ENCODE data around the gene NUDCD2.
"Not testable (repeated sequence)": the region's sequence is repeated elsewhere in the genome, so short reads cannot be mapped to it uniquely, and the experiment has no call there.

The NUDCD2 gene

DNA sequence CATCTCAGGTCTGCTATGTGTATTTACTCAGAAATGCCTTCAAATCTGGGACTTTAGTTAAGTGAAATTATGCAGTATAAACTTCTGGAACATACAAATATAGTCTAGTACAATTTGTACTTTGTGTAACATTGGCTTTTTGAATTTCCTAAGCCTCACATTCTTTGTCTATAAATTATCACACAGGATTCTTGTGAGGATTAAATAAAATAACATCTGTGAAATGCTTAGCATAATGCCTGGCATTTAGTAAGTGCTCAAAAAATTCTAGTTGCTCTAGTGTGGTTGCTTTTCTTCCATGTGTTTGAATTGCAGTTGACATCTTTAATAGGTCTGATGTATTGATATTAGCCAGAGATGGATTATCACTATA, 3.1 kb upstream of the NUDCD2 start:
- DNase-seq: no peak

DNA sequence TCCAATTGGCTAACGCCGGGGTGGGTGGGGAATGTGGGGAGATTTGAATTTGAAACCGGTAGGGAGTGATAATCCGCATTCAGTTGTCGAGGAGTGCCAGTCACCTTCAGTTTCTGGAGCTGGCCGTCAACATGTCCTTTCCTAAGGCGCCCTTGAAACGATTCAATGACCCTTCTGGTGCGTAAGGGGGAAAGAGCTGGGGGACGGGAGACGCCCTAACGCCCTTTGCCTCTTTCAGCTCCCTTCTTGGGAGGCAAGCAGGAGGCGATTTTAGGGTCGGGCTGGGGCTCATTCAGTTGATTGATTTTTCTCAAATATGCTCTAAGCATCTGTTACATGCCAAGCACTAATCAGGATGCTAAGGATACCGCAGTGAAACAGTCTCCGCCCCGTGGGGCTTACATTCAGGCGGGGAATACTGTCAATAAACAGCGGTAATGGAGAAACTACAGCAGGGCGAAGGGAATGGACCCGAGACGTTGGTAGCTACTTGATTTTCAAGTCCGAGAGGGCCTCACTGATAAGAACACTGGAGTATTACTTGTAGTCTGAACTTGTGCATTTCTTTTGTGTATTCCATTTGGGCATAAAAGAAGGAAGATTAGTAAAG, 765 bp upstream of the NUDCD2 start, which contains the start of gene HMMR:
HMMR (plus strand) TSS at position 71 of the 610 bp plus-strand sequence; CDS start at position 132, 61 bp downstream.
- DNase-seq: no peak

DNA sequence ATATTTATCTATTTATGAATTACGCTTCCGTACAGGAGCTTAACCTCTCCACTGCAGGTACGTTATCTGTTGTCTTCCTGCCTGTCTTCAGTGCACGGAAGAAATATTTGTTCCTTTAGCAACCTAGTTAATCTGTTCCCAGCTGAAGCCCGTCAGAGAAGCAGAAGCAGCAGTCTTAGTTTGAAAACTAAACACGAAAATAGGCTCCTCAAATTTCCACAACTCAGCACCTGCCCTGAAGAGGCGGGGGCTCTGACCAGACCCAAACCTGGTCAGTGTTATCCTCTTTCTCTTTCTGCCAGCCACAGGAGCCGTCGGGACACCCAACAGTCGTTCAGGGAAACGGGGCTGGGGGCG, 462 bp downstream of the NUDCD2 start:
- no peak for DNase-seq

DNA sequence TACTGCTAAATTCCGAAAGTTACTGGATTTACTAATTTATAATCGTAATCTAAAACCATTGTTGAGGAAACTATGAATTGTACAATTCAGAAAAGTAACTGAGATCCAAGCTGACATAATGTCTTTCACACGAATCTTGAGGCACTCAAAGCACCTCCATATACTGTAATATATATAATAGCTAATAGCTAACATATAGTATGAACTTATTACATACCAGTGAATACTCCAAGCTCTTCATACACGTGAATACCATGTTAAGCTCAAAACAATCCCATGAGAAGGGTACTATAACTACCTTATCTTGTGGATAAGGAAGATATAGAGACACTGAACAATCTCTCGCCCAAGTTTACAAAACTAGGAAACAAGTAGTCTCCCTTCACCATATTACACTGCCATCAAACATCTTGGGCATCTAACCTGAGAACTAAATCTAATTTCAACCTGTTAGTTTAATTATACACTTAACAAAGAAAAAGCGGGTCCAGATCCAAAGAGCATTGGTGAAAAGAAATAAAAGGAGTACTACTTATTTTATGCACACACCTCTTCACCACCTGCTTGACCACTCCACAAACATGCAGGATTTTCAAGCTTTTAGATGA, 1.0 kb downstream of the NUDCD2 start:
- no peak for DNase-seq

DNA sequence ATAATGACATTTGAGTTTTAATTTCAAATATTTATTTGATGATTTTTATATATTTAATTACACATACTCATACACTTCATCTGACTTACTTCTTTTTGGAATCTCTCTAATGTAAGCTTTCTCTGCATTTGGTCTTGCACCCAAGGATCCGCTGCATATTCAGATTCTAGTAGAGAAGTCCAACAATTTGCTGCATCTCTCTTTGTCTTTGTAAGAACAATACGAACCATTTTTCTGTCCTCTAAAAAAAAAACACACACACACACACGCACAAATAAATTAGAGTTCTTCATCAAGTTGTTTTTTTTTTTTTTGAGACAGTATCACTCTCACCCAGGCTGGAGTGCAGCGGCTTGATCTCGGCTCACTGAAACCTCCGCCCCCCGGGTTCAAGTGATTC, 3.1 kb downstream of the NUDCD2 start:
- no peak for DNase-seq

DNA sequence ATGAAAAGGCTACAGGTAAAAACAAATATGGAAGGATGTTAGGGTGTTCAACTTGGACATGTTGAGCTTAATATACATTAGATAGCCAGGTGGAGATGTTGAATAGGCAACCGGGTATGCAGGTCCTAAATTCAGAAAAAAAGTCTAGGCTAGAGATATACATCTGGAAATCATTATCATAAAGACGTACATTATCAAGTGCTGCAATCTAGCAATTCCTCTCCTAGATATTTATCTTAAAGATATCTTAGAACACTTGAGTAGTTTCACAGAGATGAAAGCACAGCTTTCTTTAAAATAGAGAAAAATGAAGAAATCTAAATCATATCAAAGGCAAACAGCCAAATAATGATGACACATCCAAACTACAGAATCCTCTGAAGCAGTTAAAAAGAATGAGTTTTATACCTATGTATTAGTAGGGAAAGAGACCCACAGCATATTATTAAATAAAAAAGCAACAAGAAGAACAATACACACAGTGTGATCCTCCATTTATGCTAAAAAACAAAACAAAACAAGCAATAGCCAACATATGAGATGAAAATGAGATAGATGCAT, 3.8 kb downstream of the NUDCD2 start:
- DNase-seq: no peak

DNA sequence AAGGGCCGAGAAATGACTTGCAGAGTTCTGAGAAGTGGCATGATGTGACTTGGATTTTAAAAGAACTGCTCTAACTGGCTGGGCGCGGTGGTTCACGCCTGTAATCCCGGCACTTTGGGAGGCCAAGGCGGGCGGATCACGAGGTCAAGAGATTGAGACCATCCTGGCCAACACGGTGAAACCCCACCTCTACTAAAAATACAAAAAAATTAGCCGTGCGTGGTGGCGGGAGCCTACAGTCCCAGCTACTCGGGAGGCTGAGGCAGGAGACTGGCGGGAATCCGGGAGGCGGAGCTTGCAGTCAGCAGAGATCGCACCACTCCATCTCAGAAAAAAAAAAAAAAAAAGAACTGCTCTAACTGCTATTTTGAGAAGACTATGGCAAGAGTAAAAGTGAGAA, 4.5 kb downstream of the NUDCD2 start:
- DNase-seq: not testable (repeated sequence)

DNA sequence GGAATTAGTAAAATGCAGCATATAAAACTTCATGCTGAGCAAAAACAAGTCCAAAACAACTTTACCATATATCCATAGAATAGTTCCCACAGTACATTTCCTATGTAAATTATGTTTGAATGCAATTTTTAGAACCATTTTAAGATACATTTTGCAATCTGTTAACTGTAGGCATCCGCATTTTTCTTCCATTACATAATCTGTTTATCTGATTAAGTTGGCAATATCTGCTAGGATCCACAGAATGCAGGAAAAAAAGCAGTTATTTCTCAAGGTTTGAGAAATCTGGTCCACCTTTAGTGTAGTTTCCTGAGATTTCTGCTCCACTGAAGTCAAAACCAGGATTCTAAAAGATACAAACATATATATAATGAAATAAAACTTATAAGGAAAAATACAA, 6.2 kb downstream of the NUDCD2 start:
- no peak for DNase-seq

DNA sequence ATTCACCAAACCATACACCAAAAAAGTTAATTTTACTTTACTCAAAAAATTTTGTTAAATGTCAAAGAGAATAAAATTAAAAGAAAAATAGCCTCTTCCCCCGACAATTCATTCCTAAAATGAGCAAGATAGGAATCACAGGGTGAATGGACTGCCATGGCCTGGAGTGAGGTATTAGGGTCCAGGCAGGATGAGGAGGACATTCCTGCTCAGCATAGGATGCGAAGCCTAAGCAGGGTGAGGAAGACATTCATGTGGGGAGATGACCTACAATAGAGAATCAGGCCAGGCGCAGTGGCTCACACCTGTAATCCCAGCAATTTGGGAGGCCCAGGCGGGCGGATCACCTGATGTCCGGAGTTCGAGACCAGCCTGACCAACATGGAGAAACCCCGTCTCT, 8.4 kb downstream of the NUDCD2 start:
- DNase-seq: no peak

DNA sequence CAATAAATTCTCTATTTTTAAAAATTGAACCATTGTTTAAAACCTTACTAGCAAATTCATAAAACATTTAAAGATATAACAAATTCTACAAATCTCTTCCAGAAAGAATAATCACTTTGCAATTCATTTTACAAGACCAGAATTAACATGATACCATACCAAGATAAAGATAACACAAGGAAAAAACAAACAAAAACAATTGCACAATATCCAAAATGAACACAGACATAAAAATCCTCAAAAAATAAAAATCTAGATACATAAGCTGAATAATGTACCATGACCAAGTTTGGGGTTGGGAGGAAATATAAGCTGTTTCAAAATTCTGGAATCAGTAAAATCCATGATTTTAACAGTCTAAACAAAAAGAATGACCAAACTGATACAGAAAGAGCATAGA, 11.4 kb downstream of the NUDCD2 start:
- DNase-seq: no peak

DNA sequence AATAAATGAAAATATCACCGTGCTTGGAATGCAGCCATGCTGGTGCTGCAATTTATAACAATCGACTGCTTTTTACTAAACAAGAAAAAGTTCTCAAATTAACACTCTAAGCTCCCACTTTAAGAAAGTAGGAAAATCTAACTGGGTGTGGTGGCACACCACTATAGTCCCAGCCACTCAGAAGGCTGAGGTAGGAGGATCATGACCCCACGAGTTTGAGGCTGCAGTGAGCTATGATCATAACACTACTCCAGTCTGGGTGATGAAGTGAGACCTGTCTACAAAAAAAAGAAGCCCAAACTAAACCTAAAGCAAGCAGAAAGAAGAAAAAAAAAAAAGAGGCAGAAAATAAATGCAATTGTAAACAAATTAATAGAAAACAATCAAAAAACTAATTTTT, 12.0 kb downstream of the NUDCD2 start:
- DNase-seq: no peak

DNA sequence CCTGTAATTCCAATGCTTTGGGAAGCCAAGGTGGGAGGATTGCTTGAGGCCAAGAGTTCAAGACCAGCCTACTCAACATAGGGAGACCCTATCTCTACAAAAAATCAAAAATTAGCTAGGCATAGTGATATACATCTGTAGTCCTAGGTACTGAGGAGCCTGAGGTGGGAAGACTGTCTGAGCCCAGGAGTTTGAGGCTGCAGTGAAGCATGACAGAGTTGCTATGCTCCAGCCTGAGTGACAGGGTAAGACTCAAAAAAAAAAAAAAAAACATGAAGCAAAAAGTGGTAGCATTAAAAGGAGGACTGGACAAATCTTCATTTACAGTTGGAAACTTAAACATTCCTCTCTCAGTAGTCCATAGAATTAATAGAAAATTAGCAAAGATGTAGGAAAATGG, 12.7 kb downstream of the NUDCD2 start:
- DNase-seq: no peak

DNA sequence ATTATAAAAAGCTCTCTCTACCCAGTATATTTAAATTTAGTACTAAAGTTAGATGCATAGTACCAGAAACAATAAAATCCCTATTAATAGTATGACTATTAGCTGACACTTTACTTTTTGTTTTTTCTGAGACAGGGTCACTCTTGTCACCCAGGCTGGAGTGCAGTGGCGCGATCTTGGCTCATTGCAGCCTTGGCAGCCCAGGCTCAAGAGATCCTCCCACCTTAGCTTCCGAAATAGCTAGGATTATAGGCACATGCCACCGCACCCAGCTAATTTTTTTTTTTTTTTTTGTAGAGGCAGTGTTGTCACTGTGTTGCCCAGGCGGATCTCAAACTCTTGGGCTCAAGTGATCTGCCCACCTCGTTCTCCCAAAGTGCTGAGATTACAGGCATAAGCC, 14.6 kb downstream of the NUDCD2 start:
- DNase-seq: no peak

DNA sequence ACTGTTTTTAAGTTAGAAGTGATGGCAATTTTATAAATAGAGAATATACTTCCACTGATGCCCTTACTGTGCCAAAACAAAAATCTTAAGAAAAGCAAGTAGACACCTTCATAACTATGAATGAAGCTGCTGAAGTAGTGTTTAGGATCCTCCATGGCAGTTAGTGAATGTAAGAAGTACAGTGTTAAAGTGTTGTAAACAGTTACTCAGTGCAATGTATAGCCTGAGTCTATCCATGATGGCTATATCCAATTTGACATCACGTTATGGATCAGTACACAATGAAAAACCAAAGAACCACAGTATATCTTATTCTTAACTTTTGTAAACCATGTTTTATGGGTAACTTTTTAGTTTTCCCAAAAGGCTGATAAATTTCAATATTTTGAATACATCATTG, 15.4 kb downstream of the NUDCD2 start:
- no peak for DNase-seq

DNA sequence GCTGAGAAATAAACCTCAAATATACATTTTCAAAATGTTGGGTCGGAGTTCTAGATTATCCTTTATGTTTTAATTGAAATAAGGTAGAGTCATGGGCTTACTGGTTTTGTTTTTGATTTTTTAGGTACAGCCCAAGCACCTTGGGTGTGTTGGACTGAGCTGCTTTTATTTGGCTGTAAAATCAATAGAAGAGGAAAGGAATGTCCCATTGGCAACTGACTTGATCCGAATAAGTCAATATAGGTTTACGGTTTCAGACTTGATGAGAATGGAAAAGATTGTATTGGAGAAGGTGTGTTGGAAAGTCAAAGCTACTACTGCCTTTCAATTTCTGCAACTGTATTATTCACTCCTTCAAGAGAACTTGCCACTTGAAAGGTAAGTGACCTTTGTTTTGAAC, 18.9 kb downstream of the NUDCD2 start:
- no peak for DNase-seq

DNA sequence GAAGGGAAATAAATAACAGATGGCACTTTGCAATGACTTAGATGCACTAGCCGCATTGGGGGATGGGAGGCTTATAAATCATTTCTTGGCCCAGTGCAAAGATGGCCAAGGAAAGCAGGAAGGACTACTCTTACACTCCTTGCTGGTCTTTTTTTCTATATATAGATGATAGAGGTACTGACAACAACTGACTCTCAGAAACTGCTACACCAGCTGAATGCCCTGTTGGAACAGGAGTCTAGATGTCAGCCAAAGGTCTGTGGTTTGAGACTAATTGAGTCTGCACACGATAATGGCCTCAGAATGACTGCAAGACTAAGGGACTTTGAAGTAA, 20.8 kb downstream of the NUDCD2 start:
- DNase-seq: no peak

DNA sequence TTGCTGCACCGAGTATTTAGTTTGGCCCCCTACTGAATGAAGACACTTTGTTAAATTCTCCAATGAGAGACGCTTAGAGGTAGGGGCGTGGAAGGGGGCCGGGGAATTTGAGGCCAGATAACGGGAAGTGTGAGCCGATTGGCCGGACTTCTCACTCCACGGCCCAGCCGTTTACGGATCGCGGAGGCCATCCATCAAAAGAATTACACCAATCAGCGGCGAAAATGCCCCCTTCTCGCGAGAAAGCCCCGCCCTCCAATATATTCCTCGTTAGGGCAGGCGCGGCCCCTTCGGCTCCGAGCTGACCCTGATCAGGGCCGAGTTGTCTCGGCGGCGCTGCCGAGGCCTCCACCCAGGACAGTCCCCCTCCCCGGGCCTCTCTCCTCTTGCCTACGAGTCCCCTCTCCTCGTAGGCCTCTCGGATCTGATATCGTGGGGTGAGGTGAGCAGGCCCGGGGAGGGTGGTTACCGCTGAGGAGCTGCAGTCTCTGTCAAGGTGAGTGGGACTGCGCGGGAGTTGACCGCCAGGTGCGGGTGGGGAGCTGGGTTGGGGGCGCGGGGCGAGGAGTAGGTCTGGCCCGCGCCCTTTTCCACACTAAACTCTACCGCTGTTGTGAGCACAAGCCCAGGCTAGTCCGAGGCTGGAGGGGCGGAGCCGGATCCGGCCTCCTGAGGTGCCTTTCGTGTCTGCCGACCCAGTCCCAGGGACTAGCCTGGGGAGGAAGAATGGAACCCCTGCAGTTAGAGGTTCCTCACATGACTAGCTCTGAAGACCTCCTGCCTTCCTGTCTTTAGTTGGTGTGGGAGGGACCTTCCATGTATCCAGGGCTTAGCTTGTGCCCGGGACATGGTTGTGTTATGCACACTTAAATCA, 22.4 kb downstream of the NUDCD2 start, which contains the start of gene CCNG1:
CCNG1 (plus strand) TSS at position 287 of the 874 bp plus-strand sequence. CDS start 1,662 bp downstream, outside the sequence.
- peak; percentile 97 to 98 for DNase-seq

DNA sequence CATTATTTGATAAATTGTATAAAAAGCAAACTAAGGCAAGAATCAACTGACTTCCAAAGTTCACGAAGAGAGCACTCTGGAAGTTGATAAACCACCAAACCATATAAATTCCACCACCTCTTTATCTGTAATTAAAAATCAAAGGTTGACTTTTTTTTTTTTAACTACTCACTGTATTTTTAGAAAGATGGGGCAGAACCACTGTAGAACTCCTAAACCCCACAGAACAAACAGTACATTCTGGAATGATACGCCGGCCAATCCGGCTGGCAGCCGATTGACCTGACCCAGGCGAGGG, 22.9 kb downstream of the NUDCD2 start:
- DNase-seq: no peak

DNA sequence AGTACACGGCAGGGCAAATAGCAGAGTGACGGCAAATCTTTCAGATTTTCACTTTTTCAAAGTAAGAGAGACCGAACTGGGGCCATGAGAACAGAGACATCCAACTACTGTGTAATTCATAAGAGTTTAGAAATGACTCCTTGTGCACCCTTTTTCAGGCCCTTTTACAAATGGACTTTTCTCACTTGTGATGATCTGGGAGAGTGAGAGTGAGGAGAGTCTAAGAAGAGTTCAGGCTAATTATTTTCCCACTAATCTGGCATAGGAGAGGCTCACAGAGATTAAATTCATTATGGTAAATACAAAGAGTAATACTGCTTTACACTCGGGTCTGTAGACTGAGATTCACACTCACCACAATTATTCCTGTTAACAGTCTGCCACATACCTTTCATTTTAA, 23.4 kb downstream of the NUDCD2 start:
- DNase-seq: no peak

DNA sequence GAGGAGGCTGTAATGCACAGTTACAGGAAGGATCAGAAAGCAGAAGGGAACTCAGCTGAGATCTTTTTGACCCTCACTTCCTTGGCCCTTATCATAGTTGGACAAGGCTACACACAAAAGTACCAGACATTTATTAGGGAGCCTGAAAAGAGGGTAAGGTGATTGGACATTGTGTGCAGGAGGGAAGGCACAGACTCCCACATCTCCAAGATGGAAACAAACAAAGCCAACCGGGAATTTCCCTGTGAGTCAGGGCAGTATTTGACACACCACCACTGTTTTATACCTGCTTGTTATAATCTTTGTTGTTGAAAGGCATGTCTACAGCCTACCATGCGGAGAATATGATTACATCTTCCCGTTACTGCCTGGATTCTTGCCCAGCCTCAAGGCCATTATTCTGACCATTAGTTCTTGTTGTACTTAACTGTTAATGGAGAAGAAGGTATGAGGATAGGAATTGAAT, 25.5 kb downstream of the NUDCD2 start:
- DNase-seq: no peak

DNA sequence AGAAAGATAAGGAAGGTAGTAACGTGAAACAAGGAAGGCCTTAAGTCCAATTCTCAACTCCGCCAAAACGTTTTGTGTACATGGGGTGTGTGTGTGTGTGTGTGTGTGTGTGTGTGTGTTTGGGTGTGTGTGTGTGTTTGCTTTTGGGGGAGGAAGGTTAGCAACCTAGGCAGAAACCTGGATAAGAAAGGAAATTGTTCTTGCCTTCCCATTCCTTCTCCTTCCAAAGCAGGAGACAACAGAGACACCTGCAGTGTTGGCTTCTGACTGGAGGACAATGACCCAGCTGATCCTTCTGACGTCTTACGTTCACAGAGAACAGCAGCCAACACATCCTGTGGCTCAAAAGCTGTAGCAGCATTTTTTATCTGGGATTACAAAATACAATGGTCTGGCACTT, 26.6 kb downstream of the NUDCD2 start:
- DNase-seq: no peak

DNA sequence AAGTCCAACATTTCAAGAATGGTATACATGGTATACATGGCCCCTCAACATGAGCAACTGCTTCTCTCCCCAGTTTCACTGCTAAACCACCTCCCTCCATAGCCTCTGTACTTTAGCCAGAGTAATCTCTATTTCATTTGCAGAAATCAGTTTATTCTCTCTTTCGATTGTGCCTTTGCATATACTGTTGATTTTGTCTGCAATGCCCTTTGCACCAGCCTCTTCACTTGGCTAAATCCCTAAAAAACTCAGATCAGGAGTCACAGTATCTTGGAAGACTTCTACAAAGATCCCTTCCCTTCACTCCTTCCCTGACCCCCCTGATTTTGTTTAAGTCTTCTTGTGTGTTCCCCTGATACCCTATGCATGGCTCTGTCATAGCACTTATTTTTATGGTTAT, 27.4 kb downstream of the NUDCD2 start:
- no peak for DNase-seq

DNA sequence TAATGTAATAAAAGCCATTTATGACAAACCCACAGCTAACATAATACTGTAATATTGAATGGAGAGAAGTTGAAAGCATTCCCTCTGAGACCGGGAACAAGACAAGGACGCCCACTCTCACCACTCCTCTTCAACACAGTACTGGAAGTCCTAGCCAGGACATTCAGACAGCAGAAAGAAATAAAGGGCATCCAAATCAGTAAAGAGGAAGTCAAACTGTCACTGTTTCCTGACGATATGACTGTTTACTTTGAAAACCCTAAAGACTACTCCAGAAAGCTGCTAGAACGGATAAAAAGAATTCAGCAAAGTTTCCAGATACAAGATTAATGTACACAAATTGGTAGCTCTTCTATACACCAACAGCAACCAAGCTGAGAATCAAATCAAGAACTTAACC, 33.8 kb downstream of the NUDCD2 start:
- peak; percentile 16 to 31 for DNase-seq

DNA sequence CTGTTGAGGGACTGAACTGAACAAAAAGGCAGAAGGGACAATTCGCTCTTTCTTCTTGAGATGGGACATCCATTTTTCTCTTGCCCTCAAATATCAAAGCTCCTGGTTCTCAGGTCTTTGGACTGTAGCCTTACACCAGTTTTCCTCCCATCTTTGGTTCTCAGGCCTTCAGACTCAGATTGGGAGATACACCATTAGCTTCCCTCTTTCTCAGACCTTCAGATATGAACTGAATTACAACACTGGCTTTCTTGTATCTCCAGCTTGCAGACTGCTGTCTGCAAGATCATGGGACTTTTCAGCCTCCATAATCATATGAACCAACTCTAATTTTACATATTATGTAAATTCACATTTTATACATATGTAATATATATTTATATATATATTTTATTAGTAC, 35.1 kb downstream of the NUDCD2 start:
- DNase-seq: no peak

All from inflammatory macrophage (primary cell).